PC-3 (cell line): ENCODE results near the gene GUCA2B. TPM values are rescaled to one million over a fixed set of nuclear protein-coding genes. Genes with fewer than 3 reads are reported as not detected.

Experiments
- ATAC-seq: fragments of 200-7000 bp; cut with Tn5 transposase; 2 replicates; pipeline ENCODE4 v1.9.1; 2020; ENCODE audit warnings: mild to moderate bottlenecking, moderate library complexity
- BruUV-seq: library from RNA; stranded (reverse); fragments of 400-500 nt; replicated peaks from 2 replicates; lab custom pipeline; 2021; lab: Mats Ljungman, UMichigan
- CTCF ChIA-PET: fragments of 300-600 bp; sonication (Branson Sonifier 250); formaldehyde crosslinking; loops from one replicate; lab custom pipeline; 2022; ENCODE audit warnings: antibody characterized with exemption; lab: Charles Lee
- POLR2A ChIA-PET: fragments of 300-600 bp; sonication (Branson Sonifier 250); formaldehyde crosslinking; loops from one replicate; lab custom pipeline; 2022; ENCODE audit warnings: antibody characterized with exemption; ENCODE audit not compliant: unreplicated experiment; lab: Charles Lee
- DNase-seq: peaks from one replicate; pipeline ENCODE4 v3.0.0-alpha.2; 2015
- H2AFZ ChIP-seq: fragments of 300-600 bp; sonication (generic); 2 replicates; pipeline ENCODE4 v1.6.0; 2016; ENCODE audit warnings: antibody characterized with exemption, low read length
- H3F3A ChIP-seq: fragments of 300-600 bp; sonication (generic); one replicate; pipeline ENCODE4 v1.6.0; 2017; ENCODE audit warnings: antibody characterized with exemption, low read length, control low read depth, mild to moderate bottlenecking; ENCODE audit not compliant: unreplicated experiment
- H3K27ac ChIP-seq: fragments of 300-600 bp; sonication (generic); 2 replicates; pipeline ENCODE4 v1.5.1; 2016; ENCODE audit warnings: mild to moderate bottlenecking, low read length
- H3K27me3 ChIP-seq: fragments of 300-600 bp; sonication (generic); 2 replicates; pipeline ENCODE4 v1.6.1; 2016; ENCODE audit warnings: low read length, mixed read lengths
- H3K36me3 ChIP-seq: fragments of 300-600 bp; sonication (generic); 2 replicates; pipeline ENCODE4 v1.6.1; 2016; ENCODE audit warnings: low read depth, mixed run types, low read length, mixed read lengths
- H3K4me1 ChIP-seq: fragments of 300-600 bp; sonication (generic); 2 replicates; pipeline ENCODE4 v1.5.1; 2016; ENCODE audit warnings: low read length; ENCODE audit not compliant: insufficient read depth
- H3K4me2 ChIP-seq: fragments of 300-600 bp; sonication (generic); 2 replicates; pipeline ENCODE4 v1.6.0; 2016; ENCODE audit warnings: low read length
- H3K4me3 ChIP-seq: fragments of 300-600 bp; sonication (generic); 2 replicates; pipeline ENCODE4 v1.5.1; 2016; ENCODE audit warnings: mild to moderate bottlenecking, low read length, mixed read lengths
- H3K79me2 ChIP-seq: fragments of 300-600 bp; sonication (generic); 2 replicates; pipeline ENCODE4 v1.6.1; 2017; ENCODE audit warnings: low read length, mixed read lengths
- H3K9ac ChIP-seq: fragments of 300-600 bp; sonication (generic); 2 replicates; pipeline ENCODE4 v1.6.0; 2016; ENCODE audit warnings: mild to moderate bottlenecking, low read length
- H3K9me2 ChIP-seq: fragments of 300-600 bp; sonication (generic); replicated peaks from 2 replicates; pipeline ENCODE4 v1.6.1; 2016; ENCODE audit warnings: mixed run types, low read length, mixed read lengths
- H3K9me3 ChIP-seq: fragments of 300-600 bp; sonication (generic); 2 replicates; pipeline ENCODE4 v1.6.1; 2016; ENCODE audit warnings: low read length, mixed read lengths
- H4K20me1 ChIP-seq: fragments of 300-600 bp; sonication (generic); 2 replicates; pipeline ENCODE4 v1.6.1; 2016; ENCODE audit warnings: low read length, mixed read lengths
- CTCF ChIP-seq: fragments of 300-600 bp; sonication (generic); conservative IDR thresholded peaks from 2 replicates; pipeline ENCODE4 v1.5.1; 2017; ENCODE audit warnings: antibody characterized with exemption, low read depth, mild to moderate bottlenecking, low read length
- EZH2 ChIP-seq: fragments of 300-600 bp; sonication (generic); IDR thresholded peaks from one replicate; pipeline ENCODE4 v1.6.1; 2017; ENCODE audit warnings: antibody characterized with exemption, mild to moderate bottlenecking, low read length; ENCODE audit not compliant: unreplicated experiment
- EZH2phosphoT487 ChIP-seq: fragments of 300-600 bp; sonication (generic); IDR thresholded peaks from 2 replicates; pipeline ENCODE4 v1.6.1; 2018; ENCODE audit warnings: mild to moderate bottlenecking, antibody characterized with exemption, low read length, borderline replicate concordance
- intact Hi-C: fragments of 100-400 bp; cut with micrococcal nuclease; formaldehyde crosslinking; loops from 2 replicates; pipeline ENCODE4 v1.9.0; 2023
- total RNA-seq: library from RNA; depleted of rRNA; stranded (reverse); fragments of >200 nt; gene quantifications from 2 replicates; pipeline ENCODE4 v1.2.3, GENCODE V29; 2014

Gene GUCA2B
- total RNA-seq, 1 experiment from 2014 or later, result not detected

- ChIA-PET POLR2A (no interaction called here), CTCF (interaction anchor here (1.1 to 1.5 kb wide), 3 partner anchors 13 to 27 kb away, joined by 3 to 8 read pairs (median 5); no protein-coding TSS in a partner anchor)
- peak overlapping the region; percentile 46 for H3K9ac ChIP-seq
- ATAC-seq (peak; percentile 17; the same call in 1 of the 2 replicates), DNase-seq (peak; percentile 94)
- H3K4me1 ChIP-seq, result peaks cover 59% of the 10 kb centered on the region
- H3K9me3 ChIP-seq, result no peaks in the 10 kb centered on the region
- no peaks in the 10 kb centered on the region; the same call in 1 of the 2 replicates for H3K36me3 ChIP-seq
- H3K27me3 ChIP-seq, result no peaks in the 10 kb centered on the region
- peaks cover 4% of the 10 kb centered on the region for H3F3A ChIP-seq
- no peak overlapping the region for H2AFZ ChIP-seq
- no peaks in the 10 kb centered on the region for H4K20me1 ChIP-seq
- BruUV-seq, result TSS peak; percentile 3
- intact Hi-C loops, result loop anchor here (2.0 to 10.0 kb wide), 4 partner anchors 27 to 599 kb away; no protein-coding TSS in a partner anchor
- H3K79me2 ChIP-seq, result no peaks in the 10 kb centered on the region
- no peaks in the 10 kb centered on the region for H3K9me2 ChIP-seq
- no peak overlapping the region for H3K4me3 ChIP-seq
- H3K27ac ChIP-seq, result peak overlapping the region; percentile 88
- H3K4me2 ChIP-seq, result peak overlapping the region; percentile 65
- no peak for TF ChIP-seq CTCF
- no peak for TF ChIP-seq EZH2phosphoT487
Measured at GRCh38 chr1:42173961-42174735, 20.9 kb downstream of the GUCA2B start.

- no peaks in the 10 kb centered on the region for H3K79me2 ChIP-seq
- H4K20me1 ChIP-seq, result no peaks in the 10 kb centered on the region
- H3K9ac ChIP-seq, result peak overlapping the region; percentile 22; the same call in 1 of the 2 replicates
- ATAC-seq (no peak), DNase-seq (peak; percentile 26)
- ChIA-PET CTCF (no interaction called here), POLR2A (no interaction called here)
- peak overlapping the region; percentile 88 for H3K27ac ChIP-seq
- H3K4me3 ChIP-seq, result no peak overlapping the region
- no peak overlapping the region for H3K4me2 ChIP-seq
- H3F3A ChIP-seq, result peaks cover 4% of the 10 kb centered on the region
- TF ChIP-seq EZH2phosphoT487 (no peak), EZH2 (no peak), CTCF (no peak)
- intact Hi-C loops, result loop anchor here (2.0 to 10.0 kb wide), 4 partner anchors 29 to 601 kb away; no protein-coding TSS in a partner anchor
- no peaks in the 10 kb centered on the region for H3K9me2 ChIP-seq
- H3K9me3 ChIP-seq, result no peaks in the 10 kb centered on the region
- no peak overlapping the region for H2AFZ ChIP-seq
- H3K27me3 ChIP-seq, result no peaks in the 10 kb centered on the region
- no TSS peak for BruUV-seq
- peaks cover 48% of the 10 kb centered on the region for H3K4me1 ChIP-seq
- H3K36me3 ChIP-seq, result peaks cover 9% of the 10 kb centered on the region
Measured at GRCh38 chr1:42175314-42176054, 22.3 kb downstream of the GUCA2B start.
